ENCODE data around the gene CD209.

CD209 gene

DNA sequence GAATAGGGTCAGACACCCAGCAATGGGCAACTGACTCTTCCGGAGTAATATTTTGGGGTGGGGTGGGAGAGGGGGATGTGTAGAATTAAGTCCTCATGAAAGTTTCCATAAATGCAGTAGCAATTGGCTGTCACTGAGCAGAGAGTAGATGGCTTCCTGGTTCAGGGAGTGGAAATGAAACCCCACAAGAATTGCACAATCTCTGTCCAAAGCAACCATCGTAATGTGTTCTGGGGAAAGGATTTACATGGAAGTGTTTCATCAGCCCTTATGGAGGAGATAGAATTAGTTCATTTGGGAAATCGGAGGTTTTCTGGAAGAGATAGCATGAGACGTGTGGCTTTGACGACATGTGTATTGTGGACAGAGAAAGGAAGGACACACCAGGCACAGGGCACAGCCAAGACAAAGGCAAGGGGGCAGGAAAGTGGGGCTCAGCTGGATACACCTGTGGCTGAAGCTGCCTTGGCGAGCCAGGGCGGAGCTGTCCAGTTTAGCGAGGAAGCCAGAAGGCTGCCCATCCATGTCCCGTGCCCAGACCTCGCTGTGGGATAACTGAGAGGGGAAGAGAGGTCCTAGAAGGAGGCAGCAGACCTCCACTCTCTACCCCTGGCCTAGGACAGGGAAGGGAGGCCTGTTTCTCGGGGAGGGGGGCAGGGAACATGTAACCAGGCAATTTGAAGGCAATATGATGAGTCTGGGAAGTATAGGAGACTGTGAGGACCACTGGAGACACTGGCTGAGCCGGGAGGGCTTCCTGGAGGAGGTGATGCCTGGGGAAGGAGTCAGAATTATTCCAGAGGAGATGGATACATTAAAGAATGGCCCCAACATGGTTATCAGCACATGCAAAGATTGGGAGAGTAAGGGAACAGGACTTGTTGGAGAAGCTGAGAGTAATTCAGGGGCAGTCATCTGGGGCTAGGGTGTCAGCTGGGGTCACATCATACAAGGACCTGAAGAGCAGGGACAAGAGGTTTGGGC, 12.8 kb downstream of the CD209 start:
- no peak for DNase-seq

GRCh38 chr19:7733376-7733775, 14.0 kb downstream of the CD209 start:
- no peak for DNase-seq

DNA sequence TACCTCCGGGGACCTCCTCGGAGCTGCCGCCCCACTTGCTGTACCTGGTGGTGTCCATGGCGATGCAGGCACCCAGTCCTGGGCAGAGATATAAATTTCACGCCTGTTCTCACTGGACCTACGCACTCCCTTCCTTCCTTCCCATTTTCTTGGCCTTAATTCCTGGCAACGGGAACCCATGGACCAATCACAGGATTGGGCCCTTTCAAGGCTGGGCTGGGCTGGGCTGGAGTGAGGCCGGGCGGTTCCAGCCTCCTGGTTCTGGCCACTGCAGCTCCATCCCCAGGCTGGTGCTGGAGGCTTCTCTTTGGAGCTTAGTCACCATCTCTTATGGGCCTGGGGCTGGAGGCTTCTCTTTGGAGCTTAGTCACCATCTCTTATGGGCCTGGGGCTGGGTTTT, 15.3 kb downstream of the CD209 start, which contains the start of gene CLEC4G:
TSS of gene CLEC4G (minus strand) at position 66 of the 400 bp plus-strand sequence. CDS start at position 58, 8 bp downstream.
- DNase-seq = no peak

DNA sequence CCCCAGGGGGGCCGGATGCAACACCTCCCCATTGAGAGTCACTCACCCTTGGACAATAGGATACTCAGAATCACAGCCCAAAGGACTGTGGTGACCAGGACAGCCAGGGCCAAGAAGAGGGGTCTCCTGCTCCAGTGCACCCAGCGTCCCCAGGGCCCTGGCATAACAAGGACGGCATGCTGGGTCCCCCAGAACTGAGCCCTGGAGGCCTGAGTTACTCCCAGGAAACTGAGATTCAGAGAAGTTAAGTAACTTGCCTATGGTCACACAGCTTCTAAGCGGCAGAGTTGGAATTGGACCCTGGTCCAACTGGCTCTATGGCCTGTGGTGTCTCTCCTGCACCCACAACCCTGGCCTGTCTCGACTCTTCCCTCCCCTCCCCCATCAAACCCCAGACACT, 15.7 kb downstream of the CD209 start:
- no peak for DNase-seq

- no peak for DNase-seq
Measured at GRCh38 chr19:7731218-7731595, 16.1 kb downstream of the CD209 start.

DNA sequence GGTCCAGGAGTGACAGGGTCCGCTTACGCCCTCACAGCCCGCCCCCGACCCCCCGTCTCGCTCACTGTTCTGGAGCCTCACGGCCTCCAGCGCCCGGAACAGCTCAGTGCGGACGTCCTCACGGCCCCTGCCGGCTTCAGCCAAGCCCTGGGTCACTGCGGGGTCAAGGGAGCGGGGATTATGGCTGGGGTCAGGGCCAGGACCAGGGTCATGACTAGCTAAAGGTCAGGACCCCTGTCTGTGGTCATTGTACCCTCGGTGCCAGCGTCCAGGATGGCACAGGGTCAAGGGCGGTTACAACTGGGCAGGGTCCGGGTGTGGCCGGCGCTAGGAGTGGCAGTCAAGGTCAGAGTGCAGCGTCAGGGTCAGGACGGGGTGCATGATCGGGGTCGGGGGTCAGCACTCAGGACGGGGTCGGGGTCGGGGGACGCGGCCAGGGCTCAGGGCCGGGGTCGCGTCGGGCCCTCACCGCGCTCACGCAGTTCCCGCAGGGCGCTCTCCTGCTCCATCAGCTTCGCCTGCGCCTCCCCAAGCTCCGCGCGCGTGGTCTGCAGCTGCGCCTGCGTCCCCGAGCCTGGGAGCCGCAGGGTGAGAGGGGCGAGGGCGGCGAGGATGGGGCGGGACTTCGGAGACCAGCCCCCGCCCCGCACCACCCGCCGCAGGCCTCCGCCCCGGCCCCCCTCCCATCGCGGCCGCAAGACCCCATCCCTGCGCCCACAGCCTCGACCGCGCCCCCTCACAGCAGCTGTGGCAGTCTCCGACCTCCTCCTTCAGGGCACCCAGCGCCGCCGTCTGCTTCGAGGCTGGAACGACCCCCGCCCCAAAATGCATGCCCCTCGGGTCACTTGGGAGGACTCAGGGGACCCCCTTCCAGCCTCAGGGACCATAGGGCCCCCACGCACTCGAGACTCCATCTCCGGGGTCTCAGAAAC, 16.8 kb downstream of the CD209 start:
- DNase-seq = no peak

- no peak for DNase-seq
Measured at GRCh38 chr19:7729831-7730285, 17.5 kb downstream of the CD209 start.

DNA sequence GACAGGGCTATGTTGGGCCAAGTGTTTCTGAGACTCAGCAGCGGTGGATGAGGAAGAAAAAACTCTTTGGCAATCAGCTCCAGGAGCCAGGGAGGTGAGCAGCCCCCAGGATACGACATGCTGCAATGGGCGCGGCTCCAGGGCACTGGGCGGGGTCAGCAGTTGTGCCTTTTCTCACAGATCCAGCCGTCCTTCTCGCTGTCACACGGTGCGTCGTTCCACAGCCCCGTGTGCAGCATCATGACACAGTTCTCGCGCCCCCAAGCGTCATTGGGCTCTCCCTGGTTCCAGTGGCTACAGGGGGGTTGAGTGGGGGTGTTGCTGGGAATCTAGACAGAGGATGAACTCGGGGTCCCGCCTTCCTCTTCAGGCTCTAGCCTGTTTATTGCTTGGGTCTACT, 18.1 kb downstream of the CD209 start:
- no peak for DNase-seq

DNA sequence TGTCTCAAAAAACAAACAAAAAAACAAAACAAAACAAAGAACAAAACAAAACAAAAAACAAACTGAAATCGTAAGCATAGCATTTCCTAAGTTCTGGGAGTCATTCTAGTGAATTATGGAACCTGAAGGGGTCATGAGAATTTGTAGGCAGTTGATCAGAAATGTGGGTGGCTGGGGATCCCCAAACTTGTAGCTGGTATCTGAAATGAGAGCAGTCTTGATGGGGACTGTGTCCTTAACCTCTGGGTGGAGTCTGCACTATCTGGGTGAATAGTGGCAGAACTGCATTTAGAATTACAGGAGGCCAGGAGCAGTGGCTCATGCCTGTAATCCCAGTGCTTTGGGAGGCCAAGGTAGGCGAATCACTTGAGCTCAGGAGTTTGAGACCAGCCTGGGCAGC, 21.5 kb downstream of the CD209 start:
- no peak for DNase-seq

- DNase-seq = no peak
Measured at GRCh38 chr19:7722231-7722651, 25.1 kb downstream of the CD209 start.

DNA sequence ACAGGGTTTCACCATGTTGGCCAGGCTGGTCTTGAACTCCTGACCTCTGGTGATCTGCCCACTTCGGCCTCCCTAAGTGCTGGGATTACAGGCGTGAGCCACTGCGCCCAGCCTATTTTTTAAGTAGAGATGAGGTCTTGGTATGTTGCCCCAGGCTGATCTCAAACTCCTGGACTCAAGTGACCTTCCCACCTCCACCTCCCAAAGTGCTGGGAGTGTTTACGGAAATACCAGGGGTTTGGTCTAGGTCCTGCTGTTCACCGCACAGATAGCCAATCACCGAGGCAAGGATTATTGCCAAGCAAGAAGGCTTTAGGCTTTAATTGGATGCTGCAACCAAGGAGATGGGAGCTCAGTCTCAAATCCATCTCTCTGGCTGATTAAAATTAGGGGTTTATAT, 27.0 kb downstream of the CD209 start:
- no peak for DNase-seq

DNA sequence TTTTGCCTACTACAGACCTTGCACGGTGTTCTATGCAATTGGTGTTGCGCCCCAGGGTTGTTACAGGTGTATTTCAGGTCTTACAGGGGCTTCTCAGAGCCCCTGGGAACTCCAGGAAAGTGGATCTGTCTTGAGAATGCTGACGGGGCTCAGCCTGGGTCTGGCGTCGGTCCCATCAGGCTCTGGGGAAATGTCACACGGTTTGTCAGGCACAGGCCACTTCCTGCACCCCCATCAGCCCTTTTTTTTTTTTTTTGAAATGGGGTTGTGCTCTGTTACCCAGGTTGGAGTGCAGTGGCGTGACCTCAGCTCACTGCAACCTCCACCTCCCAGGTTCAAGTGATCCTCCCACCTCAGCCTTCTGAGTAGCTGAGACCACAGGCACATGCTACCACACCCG, 28.7 kb downstream of the CD209 start:
- DNase-seq = no peak

DNA sequence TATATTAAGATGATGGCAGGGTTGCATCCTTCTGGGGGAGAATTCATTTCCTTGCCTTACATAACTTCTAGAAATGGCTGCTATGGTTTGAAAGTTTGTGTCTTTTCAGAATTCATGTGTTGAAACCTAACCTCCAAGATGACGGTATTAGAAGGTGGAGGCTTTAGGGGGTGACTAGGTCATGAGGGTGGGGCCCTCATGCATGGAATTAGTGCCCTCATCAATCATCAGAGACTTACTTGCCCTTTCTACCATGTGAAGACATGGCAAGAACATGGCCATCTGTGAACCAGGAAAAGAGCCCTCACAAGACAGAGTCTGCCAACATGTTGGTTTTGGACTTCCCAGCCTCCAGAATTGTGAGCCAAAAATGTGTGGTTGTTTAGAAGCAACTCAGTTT, 30.6 kb downstream of the CD209 start:
- DNase-seq = no peak

- DNase-seq = no peak
Measured at GRCh38 chr19:7715671-7716070, 31.7 kb downstream of the CD209 start.

GRCh38 chr19:7710616-7711015, 36.7 kb downstream of the CD209 start:
- no peak for DNase-seq

DNA sequence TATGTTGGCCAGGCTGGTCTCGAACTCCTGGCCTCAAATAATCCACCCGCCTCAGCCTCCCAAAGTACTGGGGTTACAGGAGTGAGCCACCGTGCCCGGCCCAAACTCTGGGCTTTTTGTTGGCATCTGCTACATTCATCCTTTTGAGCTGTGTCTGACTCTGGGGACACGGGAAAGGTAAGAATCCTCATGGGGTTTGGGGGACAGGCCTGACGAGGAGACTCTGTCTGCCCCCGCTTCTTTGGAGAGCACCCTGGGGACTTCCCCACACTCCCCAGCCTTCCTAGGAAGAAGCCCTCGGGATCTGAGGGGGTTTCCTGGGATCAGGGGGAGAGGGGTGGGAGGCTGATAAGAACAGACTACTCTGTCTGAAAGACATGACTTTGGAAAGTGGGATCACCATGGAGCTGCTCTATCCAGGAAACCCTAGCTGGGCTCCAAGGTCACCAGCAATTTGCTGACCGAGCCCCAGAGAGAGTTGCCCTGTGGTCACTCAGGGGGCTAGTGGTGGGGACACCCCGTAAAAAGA, 37.3 kb downstream of the CD209 start:
- DNase-seq = no peak

DNA sequence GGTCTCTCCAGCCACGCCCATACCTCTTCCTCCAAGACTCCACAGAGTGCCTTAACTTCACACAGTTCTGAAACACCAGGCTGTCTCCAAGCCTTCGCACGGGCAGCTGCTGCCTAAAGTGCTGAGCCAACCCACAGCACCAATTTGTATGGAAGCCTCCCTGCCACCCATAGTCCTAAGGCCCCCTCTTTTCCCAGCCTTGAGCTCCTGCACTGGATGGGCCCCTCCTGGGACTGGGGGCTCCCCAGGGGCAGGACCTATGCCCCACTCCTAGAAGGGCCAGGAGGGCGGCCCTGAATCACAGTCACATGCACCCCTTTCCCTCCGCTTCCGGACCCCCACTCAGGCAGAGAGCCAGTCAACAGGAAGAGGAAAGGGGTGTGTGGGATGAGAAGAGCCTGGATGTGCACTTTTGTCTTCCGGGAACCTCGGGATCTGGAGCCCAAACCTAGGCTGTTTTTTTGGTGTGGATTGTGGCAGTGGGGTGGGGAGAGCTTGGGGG, 40.3 kb downstream of the CD209 start:
- no peak for DNase-seq

DNA sequence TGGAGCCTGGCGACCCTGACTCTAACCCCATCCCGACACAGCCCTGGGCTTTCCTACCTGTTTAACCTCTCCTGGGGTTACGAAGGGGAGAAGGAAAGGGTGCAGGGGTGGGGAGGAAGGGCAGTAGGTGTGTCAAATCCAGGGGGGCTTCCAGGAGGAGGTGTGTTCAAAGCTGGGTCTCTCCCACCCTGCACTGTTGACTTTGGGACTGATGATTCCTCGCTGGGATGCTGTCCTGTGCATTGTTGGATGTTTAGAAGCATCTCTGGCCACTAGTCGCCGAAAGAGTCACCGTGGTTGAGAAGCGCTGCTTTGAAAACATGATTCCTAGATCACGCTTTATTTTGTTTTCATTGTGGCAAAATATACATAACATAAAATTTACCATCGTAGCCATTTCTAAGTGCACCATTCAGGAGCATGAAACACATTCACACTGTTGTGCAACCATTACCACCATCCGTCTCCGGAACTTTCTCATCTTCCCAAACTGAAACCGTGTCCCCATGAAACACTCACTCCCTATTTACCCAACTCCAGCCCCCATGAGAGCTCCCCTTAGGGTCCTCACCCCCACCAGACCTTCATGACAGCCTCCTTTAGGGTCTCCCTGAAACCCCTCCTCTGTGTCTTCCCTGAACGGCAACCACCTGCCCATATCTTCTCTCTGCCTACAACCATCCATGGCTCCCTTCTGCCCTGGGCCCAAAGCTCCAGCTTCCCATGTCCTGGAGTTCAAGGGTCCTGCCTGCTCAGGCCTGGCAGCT, 41.0 kb downstream of the CD209 start:
- DNase-seq = no peak

- no peak for DNase-seq
Measured at GRCh38 chr19:7705387-7706187, 41.7 kb downstream of the CD209 start.

GRCh38 chr19:7704280-7705060, 42.9 kb downstream of the CD209 start:
- no peak for DNase-seq

DNA sequence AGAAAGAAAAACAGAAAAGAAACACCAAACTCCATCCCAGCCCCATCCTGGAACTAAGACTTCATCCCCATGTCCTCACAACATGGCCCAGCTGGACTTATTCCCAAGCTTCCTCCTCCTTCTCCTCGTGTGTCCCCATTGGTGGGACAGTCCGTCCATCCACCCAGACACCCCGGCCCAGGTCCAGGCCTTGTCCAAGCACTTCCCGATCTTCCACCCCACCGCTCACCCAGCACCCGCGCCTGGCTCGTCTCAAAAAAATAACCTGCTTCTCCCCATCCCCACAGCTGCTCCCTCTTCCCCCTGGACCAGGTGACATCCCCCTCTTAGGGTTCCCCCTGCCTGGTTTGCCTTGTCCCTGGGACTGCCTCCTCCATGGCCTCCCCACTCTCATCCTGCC, 44.0 kb downstream of the CD209 start:
- no peak for DNase-seq

All from kidney glomerular epithelial cell (primary cell).